Measurements from ENCODE around the gene TIAL1.

- TF ChIP-seq CTCF (conservative IDR thresholded peaks at IDR 0.05; ENCODE audit: low read length) (no peak), EZH2phosphoT487 (IDR thresholded peaks at IDR 0.05; ENCODE audit: borderline replicate concordance) (no peak)
Observed at GRCh38 chr10:119539359-119539825, 57.4 kb downstream of the TIAL1 start.

All from Loucy (cell line).